ENCODE results near the gene MROH2A. TPM values are rescaled to one million over a fixed set of nuclear protein-coding genes. Genes with fewer than 3 reads are reported as not detected.

The MROH2A gene
- total RNA-seq, 1 donor from 2014 or later = not detected

DNA sequence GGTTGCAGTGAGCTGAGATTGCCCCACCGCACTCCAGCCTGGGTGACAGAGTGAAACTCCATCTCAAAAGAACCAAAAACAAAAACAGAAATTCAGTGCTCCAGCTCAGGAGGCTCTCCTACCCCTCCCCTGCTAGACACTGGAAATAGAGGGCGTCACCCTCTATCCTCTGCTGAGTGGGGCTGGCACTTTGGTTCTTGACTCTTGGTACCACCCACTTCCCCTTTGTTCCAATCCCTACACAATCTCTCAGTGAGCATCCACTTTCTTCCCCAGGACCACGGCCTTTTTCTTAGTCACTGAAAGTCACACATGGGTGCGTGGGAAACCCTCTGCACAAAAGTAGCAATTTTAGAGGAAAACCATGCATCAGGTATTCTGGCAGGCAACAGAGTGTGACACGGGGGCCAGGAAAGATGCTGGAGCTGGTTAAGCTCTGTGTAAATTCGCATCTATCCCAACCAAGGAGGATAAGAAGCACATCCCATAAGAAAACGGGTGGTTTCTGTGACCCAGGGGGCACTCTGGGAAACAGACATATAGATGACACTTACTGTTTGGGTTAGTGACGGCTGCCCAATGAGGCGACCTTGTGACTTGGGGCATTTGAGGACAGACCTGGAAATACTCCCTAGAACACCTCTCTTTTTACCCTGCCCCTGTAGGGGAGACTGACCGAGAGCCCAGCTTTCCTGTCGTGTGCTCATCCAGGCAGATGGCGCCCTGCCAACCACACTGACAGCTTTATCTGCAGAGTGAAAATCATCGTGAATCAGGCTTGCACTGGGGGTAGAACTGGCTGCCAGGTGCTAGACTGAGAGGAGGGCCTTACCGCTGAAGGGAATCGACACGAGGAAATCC is 68.5 kb downstream of the MROH2A start:
- intact Hi-C loops (cut with DNase I) = no loop called here
- TF ChIP-seq POLR2AphosphoS5 (IDR thresholded peaks at IDR 0.05; ENCODE audit: insufficient read depth in 1 of 2, low read depth in 1 of 2) = no peak
- no peak for TF ChIP-seq POLR2A (IDR thresholded peaks at IDR 0.05)
- TF ChIP-seq, protein P1, sequence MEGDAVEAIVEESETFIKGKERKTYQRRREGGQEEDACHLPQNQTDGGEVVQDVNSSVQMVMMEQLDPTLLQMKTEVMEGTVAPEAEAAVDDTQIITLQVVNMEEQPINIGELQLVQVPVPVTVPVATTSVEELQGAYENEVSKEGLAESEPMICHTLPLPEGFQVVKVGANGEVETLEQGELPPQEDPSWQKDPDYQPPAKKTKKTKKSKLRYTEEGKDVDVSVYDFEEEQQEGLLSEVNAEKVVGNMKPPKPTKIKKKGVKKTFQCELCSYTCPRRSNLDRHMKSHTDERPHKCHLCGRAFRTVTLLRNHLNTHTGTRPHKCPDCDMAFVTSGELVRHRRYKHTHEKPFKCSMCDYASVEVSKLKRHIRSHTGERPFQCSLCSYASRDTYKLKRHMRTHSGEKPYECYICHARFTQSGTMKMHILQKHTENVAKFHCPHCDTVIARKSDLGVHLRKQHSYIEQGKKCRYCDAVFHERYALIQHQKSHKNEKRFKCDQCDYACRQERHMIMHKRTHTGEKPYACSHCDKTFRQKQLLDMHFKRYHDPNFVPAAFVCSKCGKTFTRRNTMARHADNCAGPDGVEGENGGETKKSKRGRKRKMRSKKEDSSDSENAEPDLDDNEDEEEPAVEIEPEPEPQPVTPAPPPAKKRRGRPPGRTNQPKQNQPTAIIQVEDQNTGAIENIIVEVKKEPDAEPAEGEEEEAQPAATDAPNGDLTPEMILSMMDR (IDR thresholded peaks at IDR 0.05) = no peak
- no peaks in the 10 kb centered on the region for H3K36me3 ChIP-seq

DNA sequence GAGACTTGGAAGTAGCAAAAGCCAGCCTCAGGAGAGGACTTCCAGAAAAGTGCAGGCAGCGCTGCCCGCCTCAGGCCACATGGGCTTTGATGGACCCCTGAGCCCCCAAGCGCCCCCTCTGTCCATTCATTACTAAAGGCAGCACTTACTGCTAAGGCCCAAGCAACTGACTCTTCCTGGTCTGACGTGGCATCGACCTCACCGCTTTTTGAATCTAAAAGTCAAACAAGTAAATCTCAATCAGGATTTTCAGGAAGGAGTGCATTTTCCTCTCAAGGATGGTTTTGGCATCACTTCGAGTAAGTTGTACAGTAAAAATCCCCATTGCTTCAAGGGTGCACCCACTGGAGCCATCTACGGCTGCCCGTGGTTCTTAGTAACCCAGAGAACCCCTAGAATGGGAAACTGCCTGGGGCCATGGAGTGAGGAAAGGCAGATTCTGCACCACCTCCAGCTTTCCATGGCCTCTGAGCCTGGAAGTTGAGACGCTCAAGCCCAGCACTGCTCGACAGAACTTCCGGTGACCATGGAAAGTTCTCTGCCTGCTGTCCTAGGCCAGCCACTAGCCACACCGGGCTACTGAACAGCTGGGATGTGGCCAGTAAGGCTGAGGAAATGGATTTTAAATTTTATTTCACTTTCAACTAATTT is 69.2 kb downstream of the MROH2A start:
- Histone ChIP-seq H3K4me1 (no peaks in the 10 kb centered on the region), H3K27ac (no peak overlapping the region), H3K36me3 (no peaks in the 10 kb centered on the region), H3K9me3 (no peaks in the 10 kb centered on the region), H3K4me3 (no peak overlapping the region), H3K27me3 (no peaks in the 10 kb centered on the region)
- intact Hi-C loops (cut with DNase I) = no loop called here
- TF ChIP-seq POLR2AphosphoS5 (IDR thresholded peaks at IDR 0.05; ENCODE audit: insufficient read depth in 1 of 2, low read depth in 1 of 2) = no peak
- TF ChIP-seq, protein P1 (IDR thresholded peaks at IDR 0.05) = no peak
- TF ChIP-seq POLR2A (IDR thresholded peaks at IDR 0.05) = no peak
- DNase-seq (ENCODE audit: extremely low spot score in 2 of 2) = no peak

More for the DNA sequence above, 68.5 kb downstream of the MROH2A start:
- no peak for DNase-seq (ENCODE audit: extremely low spot score in 2 of 2)
- Histone ChIP-seq H3K27me3 (no peaks in the 10 kb centered on the region), H3K9me3 (no peaks in the 10 kb centered on the region), H3K4me3 (no peak overlapping the region), H3K27ac (no peak overlapping the region), H3K4me1 (no peaks in the 10 kb centered on the region)

DNA sequence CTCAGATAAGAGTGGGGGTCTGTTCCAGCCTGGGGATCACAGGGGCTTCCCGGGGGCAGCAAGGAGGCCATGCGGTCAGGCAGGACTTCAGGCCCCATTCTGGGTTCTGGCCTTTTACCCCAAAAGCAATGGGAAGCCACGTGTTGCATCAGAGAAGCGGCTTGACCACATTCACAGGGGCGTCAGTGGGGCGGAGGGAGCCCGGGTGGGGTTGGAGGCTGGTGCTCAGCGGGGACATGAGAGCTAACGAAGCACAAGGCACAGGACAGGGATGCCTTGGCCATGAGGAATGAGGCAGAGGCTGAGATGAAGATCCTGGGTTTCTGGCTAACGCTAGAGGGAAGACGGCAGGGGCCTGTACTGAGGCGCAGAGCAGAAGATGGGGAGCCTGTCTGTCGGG is 70.1 kb downstream of the MROH2A start:
- no peaks in the 10 kb centered on the region for H3K4me1 ChIP-seq
- H3K36me3 ChIP-seq = no peaks in the 10 kb centered on the region
- intact Hi-C loops (cut with DNase I) = no loop called here
- DNase-seq (ENCODE audit: extremely low spot score in 2 of 2) = no peak
- TF ChIP-seq POLR2A (IDR thresholded peaks at IDR 0.05) (no peak), POLR2AphosphoS5 (IDR thresholded peaks at IDR 0.05; ENCODE audit: insufficient read depth in 1 of 2, low read depth in 1 of 2) (no peak)
- TF ChIP-seq, protein P1 (IDR thresholded peaks at IDR 0.05) = no peak
- H3K4me3 ChIP-seq = no peak overlapping the region
- H3K27me3 ChIP-seq = no peaks in the 10 kb centered on the region
- H3K27ac ChIP-seq = no peak overlapping the region
- no peaks in the 10 kb centered on the region for H3K9me3 ChIP-seq

DNA sequence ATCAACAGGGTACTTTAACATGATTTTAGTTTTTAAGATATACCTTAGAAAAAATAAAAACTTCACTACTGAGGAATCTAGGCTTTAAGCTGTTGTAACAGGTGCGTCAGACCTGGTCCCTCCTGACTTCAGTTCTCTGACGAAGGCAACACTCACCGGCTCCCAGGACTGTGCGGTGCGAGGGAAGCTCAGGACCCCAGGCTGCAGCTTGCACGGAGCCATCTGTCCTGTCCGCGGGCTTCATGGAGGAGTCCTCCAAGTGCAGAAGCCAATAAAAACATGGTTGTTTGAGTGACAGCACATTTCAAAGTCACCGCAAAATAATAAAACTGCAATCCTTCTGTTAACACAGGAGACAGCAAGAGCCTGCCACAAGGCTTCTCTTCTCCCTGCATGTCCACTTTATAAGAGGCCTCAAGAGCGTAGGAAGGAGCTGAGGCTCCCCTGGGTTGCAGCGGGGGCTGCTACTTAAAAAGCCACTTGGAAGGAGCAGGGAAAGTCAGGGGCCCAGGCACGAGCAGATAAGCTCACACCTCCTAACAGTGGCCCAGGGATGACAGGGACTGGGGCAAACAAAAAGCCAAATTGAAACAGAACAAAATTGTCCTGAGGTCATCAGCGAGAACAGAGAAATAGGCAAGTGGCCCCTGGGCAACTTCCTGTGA is 71.6 kb downstream of the MROH2A start:
- H3K27me3 ChIP-seq = no peaks in the 10 kb centered on the region
- no peak for DNase-seq (ENCODE audit: extremely low spot score in 2 of 2)
- TF ChIP-seq, protein P1 (IDR thresholded peaks at IDR 0.05) = no peak
- TF ChIP-seq POLR2A (IDR thresholded peaks at IDR 0.05) = no peak
- no peak for TF ChIP-seq POLR2AphosphoS5 (IDR thresholded peaks at IDR 0.05; ENCODE audit: insufficient read depth in 1 of 2, low read depth in 1 of 2)

More for the DNA sequence above, 71.6 kb downstream of the MROH2A start:
- H3K4me3 ChIP-seq = no peak overlapping the region
- peaks cover 9% of the 10 kb centered on the region for H3K4me1 ChIP-seq
- no peaks in the 10 kb centered on the region for H3K36me3 ChIP-seq
- no peak overlapping the region for H3K27ac ChIP-seq
- intact Hi-C loops (cut with DNase I) = no loop called here
- no peaks in the 10 kb centered on the region for H3K9me3 ChIP-seq
